HG02884 (cell line): ENCODE results near the gene ATG7.

Experiments used
- ATAC-seq: cut with Tn5 transposase; IDR thresholded peaks from one replicate; pipeline ENCODE4 v1.9.1; 2021; ENCODE audit warnings: mild to moderate bottlenecking, moderate library complexity; ENCODE audit not compliant: unreplicated experiment

ATG7 gene

GRCh38 chr3:11532931-11533391, 260.8 kb downstream of the ATG7 start:
- no peak for ATAC-seq

- no peak for ATAC-seq
These were observed 262.0 kb downstream of the ATG7 start for GRCh38 chr3:11534011-11534792.

- no peak for ATAC-seq
These were observed 262.6 kb downstream of the ATG7 start for GRCh38 chr3:11534793-11535101.

GRCh38 chr3:11535243-11535960, 263.2 kb downstream of the ATG7 start:
- ATAC-seq: no peak

GRCh38 chr3:11536132-11536935, 264.1 kb downstream of the ATG7 start:
- no peak for ATAC-seq

GRCh38 chr3:11536936-11537612, 264.9 kb downstream of the ATG7 start:
- ATAC-seq: no peak

GRCh38 chr3:11538581-11538980, 266.4 kb downstream of the ATG7 start:
- no peak for ATAC-seq

GRCh38 chr3:11539218-11539617, 267.0 kb downstream of the ATG7 start:
- no peak for ATAC-seq

- no peak for ATAC-seq
These were observed 267.5 kb downstream of the ATG7 start for GRCh38 chr3:11539677-11540076.

GRCh38 chr3:11541321-11542303, 269.4 kb downstream of the ATG7 start:
- ATAC-seq: no peak

- ATAC-seq: no peak
These were observed 270.4 kb downstream of the ATG7 start for GRCh38 chr3:11542551-11542950.

- no peak for ATAC-seq
These were observed 271.1 kb downstream of the ATG7 start for GRCh38 chr3:11543141-11543947.

- ATAC-seq: no peak
These were observed 271.8 kb downstream of the ATG7 start for GRCh38 chr3:11543948-11544387.

GRCh38 chr3:11544412-11545181, 272.4 kb downstream of the ATG7 start:
- no peak for ATAC-seq

GRCh38 chr3:11545186-11545851, 273.1 kb downstream of the ATG7 start:
- no peak for ATAC-seq

- no peak for ATAC-seq
These were observed 274.6 kb downstream of the ATG7 start for GRCh38 chr3:11546657-11547302.

- ATAC-seq: no peak
These were observed 275.3 kb downstream of the ATG7 start for GRCh38 chr3:11547498-11547897.
